ENCODE results near the gene CALN1.

Gene CALN1

GRCh38 chr7:72059925-72060324 is 352.2 kb downstream of the CALN1 start (continued):
- TF ChIP-seq, protein P1, sequence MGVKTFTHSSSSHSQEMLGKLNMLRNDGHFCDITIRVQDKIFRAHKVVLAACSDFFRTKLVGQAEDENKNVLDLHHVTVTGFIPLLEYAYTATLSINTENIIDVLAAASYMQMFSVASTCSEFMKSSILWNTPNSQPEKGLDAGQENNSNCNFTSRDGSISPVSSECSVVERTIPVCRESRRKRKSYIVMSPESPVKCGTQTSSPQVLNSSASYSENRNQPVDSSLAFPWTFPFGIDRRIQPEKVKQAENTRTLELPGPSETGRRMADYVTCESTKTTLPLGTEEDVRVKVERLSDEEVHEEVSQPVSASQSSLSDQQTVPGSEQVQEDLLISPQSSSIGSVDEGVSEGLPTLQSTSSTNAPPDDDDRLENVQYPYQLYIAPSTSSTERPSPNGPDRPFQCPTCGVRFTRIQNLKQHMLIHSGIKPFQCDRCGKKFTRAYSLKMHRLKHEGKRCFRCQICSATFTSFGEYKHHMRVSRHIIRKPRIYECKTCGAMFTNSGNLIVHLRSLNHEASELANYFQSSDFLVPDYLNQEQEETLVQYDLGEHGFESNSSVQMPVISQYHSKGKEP (tag by site-specific recombination; IDR thresholded peaks at IDR 0.05): no peak
- TF ChIP-seq EGR2 (tag by site-specific recombination; IDR thresholded peaks at IDR 0.05; ENCODE audit: low read depth): no peak
- no peak for TF ChIP-seq ZNF148 (tag by site-specific recombination; IDR thresholded peaks at IDR 0.05; ENCODE audit: borderline replicate concordance)
- no peak for TF ChIP-seq KLF16 (tag by site-specific recombination; IDR thresholded peaks at IDR 0.05)

GRCh38 chr7:72058579-72058978 is 353.6 kb downstream of the CALN1 start:
- no peaks in the 10 kb centered on the region for H3K36me3 ChIP-seq (ENCODE audit: control insufficient read depth in 2 of 2, insufficient read depth in 1 of 2, low read length in 2 of 2)
- H3K27ac ChIP-seq (ENCODE audit: extremely low read depth, low read depth, low read length): no peak overlapping the region
- H3K4me3 ChIP-seq (ENCODE audit: low read depth, low read length): no peak overlapping the region
- ChIA-PET CTCF (interaction anchor here (0.7 kb wide), 1 partner anchor 124 kb away, joined by 3 read pairs; no protein-coding TSS in a partner anchor), POLR2A (no interaction called here)
- H3K9me3 ChIP-seq (ENCODE audit: control insufficient read depth, insufficient read depth, low read depth, low read length): no peaks in the 10 kb centered on the region
- H3K4me1 ChIP-seq (ENCODE audit: control insufficient read depth, insufficient read depth, low read length): no peaks in the 10 kb centered on the region
- TF ChIP-seq ZBTB26 (tag by site-specific recombination; optimal IDR thresholded peaks at IDR 0.05) (no peak), ZNF24 (tag by site-specific recombination; IDR thresholded peaks at IDR 0.05) (no peak), ZNF184 (tag by site-specific recombination; IDR thresholded peaks at IDR 0.05) (no peak), ZNF394 (tag by site-specific recombination; IDR thresholded peaks at IDR 0.05; ENCODE audit: borderline replicate concordance) (no peak), ZBTB11 (tag by site-specific recombination; conservative IDR thresholded peaks at IDR 0.05; ENCODE audit: low read depth) (no peak), ZNF302 (tag by site-specific recombination; IDR thresholded peaks at IDR 0.05; ENCODE audit: low read depth) (no peak), ZNF416 (tag by site-specific recombination; IDR thresholded peaks at IDR 0.05) (no peak), ZNF266 (tag by site-specific recombination; IDR thresholded peaks at IDR 0.05; ENCODE audit: low read depth) (no peak), ZBTB48 (tag by site-specific recombination; IDR thresholded peaks at IDR 0.05) (no peak), ZNF248 (tag by site-specific recombination; IDR thresholded peaks at IDR 0.05) (no peak), PRDM2 (tag by site-specific recombination; IDR thresholded peaks at IDR 0.05; ENCODE audit: borderline replicate concordance) (no peak), ZXDB (tag by site-specific recombination; IDR thresholded peaks at IDR 0.05) (no peak), TRIM28 (IDR thresholded peaks at IDR 0.05; ENCODE audit: borderline replicate concordance, low read length) (no peak)
- TF ChIP-seq, protein P2, sequence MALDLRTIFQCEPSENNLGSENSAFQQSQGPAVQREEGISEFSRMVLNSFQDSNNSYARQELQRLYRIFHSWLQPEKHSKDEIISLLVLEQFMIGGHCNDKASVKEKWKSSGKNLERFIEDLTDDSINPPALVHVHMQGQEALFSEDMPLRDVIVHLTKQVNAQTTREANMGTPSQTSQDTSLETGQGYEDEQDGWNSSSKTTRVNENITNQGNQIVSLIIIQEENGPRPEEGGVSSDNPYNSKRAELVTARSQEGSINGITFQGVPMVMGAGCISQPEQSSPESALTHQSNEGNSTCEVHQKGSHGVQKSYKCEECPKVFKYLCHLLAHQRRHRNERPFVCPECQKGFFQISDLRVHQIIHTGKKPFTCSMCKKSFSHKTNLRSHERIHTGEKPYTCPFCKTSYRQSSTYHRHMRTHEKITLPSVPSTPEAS (tag by site-specific recombination; IDR thresholded peaks at IDR 0.05): no peak
